DOHH2 (cell line): ENCODE measurements around the gene KCNIP3.

Experiments
- H3F3A ChIP-seq: fragments of 200-600 bp; sonication (generic), shearing (Covaris generic); 2 replicates; pipeline ENCODE4 v1.6.0; 2016; ENCODE audit warnings: antibody characterized with exemption, mild to moderate bottlenecking; ENCODE audit not compliant: control insufficient read depth, insufficient read depth
- H3K27ac ChIP-seq: fragments of 200-600 bp; sonication (generic); 2 replicates; pipeline ENCODE4 v1.5.1; 2014; ENCODE audit warnings: low read depth, mild to moderate bottlenecking, low read length, moderate library complexity
- H3K27me3 ChIP-seq: fragments of 200-600 bp; sonication (generic); 2 replicates; pipeline ENCODE4 v1.6.1; 2014; ENCODE audit warnings: mild to moderate bottlenecking, low read length, mixed read lengths; ENCODE audit not compliant: control insufficient read depth
- H3K36me3 ChIP-seq: fragments of 200-600 bp; sonication (generic); 2 replicates; pipeline ENCODE4 v1.6.1; 2014; ENCODE audit warnings: mild to moderate bottlenecking, low read length, moderate library complexity, mixed read lengths; ENCODE audit not compliant: control insufficient read depth
- H3K4me1 ChIP-seq: fragments of 200-600 bp; sonication (generic); 2 replicates; pipeline ENCODE4 v1.6.1; 2014; ENCODE audit warnings: mild to moderate bottlenecking, low read length, mixed read lengths; ENCODE audit not compliant: control insufficient read depth
- H3K4me2 ChIP-seq: fragments of 200-600 bp; sonication (generic); 2 replicates; pipeline ENCODE4 v1.6.0; 2014; ENCODE audit warnings: mild to moderate bottlenecking, low read length, moderate library complexity
- H3K4me3 ChIP-seq: fragments of 200-600 bp; sonication (generic); 2 replicates; pipeline ENCODE4 v1.5.1; 2014; ENCODE audit warnings: mild to moderate bottlenecking, low read length, mixed read lengths
- H3K79me2 ChIP-seq: fragments of 200-600 bp; sonication (generic); 2 replicates; pipeline ENCODE4 v1.6.1; 2014; ENCODE audit warnings: mild to moderate bottlenecking, low read length, mixed read lengths; ENCODE audit not compliant: control insufficient read depth
- H3K9me2 ChIP-seq: fragments of 200-600 bp; sonication (generic); replicated peaks from 2 replicates; pipeline ENCODE4 v1.6.1; 2014; ENCODE audit warnings: mild to moderate bottlenecking, low read length, mixed read lengths; ENCODE audit not compliant: control insufficient read depth
- H3K9me3 ChIP-seq: fragments of 200-600 bp; sonication (generic); 2 replicates; pipeline ENCODE4 v1.6.1; 2014; ENCODE audit warnings: antibody characterized with exemption, low read length, mixed read lengths; ENCODE audit not compliant: control insufficient read depth, insufficient read depth
- H4K20me1 ChIP-seq: fragments of 200-600 bp; sonication (generic); 2 replicates; pipeline ENCODE4 v1.6.0; 2014; ENCODE audit warnings: low read depth, mild to moderate bottlenecking, antibody characterized with exemption, low read length, moderate library complexity; ENCODE audit not compliant: control insufficient read depth, insufficient read depth
- CTCF ChIP-seq: fragments of 200-600 bp; sonication (generic); IDR thresholded peaks from one replicate; pipeline ENCODE4 v1.5.1; 2014; ENCODE audit warnings: antibody characterized with exemption, mild to moderate bottlenecking, low read depth, low read length; ENCODE audit not compliant: poor library complexity, severe bottlenecking
- EZH2phosphoT487 ChIP-seq: fragments of 200-600 bp; sonication (generic); IDR thresholded peaks from 2 replicates; pipeline ENCODE4 v1.6.1; 2017; ENCODE audit warnings: borderline replicate concordance, mild to moderate bottlenecking, antibody characterized with exemption, low read length, moderate library complexity, mixed read lengths

Gene KCNIP3

GRCh38 chr2:95349568-95350322 lies 52.6 kb downstream of the KCNIP3 start:
- Histone ChIP-seq H3K27ac (no peak overlapping the region), H3K27me3 (peaks cover 13% of the 10 kb centered on the region), H3K4me2 (no peak overlapping the region), H3K4me1 (no peaks in the 10 kb centered on the region), H4K20me1 (no peaks in the 10 kb centered on the region), H3K79me2 (no peaks in the 10 kb centered on the region), H3F3A (no peaks in the 10 kb centered on the region), H3K4me3 (no peak overlapping the region), H3K9me3 (no peaks in the 10 kb centered on the region), H3K9me2 (no peaks in the 10 kb centered on the region), H3K36me3 (no peaks in the 10 kb centered on the region)
- no peak for TF ChIP-seq EZH2phosphoT487
- TF ChIP-seq CTCF = no peak

DNA sequence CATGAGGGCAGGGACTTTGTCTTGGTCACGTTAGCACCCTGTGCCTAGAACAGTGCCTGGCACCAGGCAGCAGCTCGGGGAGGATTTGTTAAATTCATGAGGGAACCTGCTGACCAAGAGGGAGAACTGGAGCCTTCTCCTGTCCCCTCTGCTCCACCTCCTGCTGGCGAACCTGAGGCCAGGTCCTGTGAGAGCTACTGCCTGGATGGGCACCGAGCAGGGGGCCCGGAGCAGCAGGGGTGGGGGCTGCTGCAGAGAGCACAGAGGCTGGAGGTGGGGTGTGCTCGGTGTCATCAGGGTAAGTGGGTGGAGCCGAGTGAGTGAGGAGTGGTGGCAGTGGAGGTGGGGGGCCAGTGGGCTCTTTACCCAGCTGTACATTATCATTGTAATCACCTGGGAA lies 53.2 kb downstream of the KCNIP3 start:
- no peak overlapping the region for H3K4me2 ChIP-seq
- H3K9me2 ChIP-seq = no peaks in the 10 kb centered on the region
- no peaks in the 10 kb centered on the region for H4K20me1 ChIP-seq
- H3F3A ChIP-seq = no peaks in the 10 kb centered on the region
- no peaks in the 10 kb centered on the region for H3K79me2 ChIP-seq
- H3K27ac ChIP-seq = no peak overlapping the region
- H3K27me3 ChIP-seq = peaks cover 7% of the 10 kb centered on the region
- no peak overlapping the region for H3K4me3 ChIP-seq
- no peak for TF ChIP-seq EZH2phosphoT487
- TF ChIP-seq CTCF = no peak
- H3K36me3 ChIP-seq = no peaks in the 10 kb centered on the region
- H3K4me1 ChIP-seq = no peaks in the 10 kb centered on the region
- H3K9me3 ChIP-seq = no peaks in the 10 kb centered on the region

- no peaks in the 10 kb centered on the region for H4K20me1 ChIP-seq
- H3K79me2 ChIP-seq = no peaks in the 10 kb centered on the region
- H3K27me3 ChIP-seq = peaks cover 1% of the 10 kb centered on the region
- H3F3A ChIP-seq = no peaks in the 10 kb centered on the region
- no peak overlapping the region for H3K4me2 ChIP-seq
- no peak for TF ChIP-seq CTCF
- TF ChIP-seq EZH2phosphoT487 = no peak
- H3K9me3 ChIP-seq = no peaks in the 10 kb centered on the region
- H3K4me1 ChIP-seq = no peaks in the 10 kb centered on the region
- no peaks in the 10 kb centered on the region for H3K9me2 ChIP-seq
- H3K4me3 ChIP-seq = no peak overlapping the region
- no peaks in the 10 kb centered on the region for H3K36me3 ChIP-seq
- no peak overlapping the region for H3K27ac ChIP-seq
Measured at GRCh38 chr2:95350774-95351597, 53.8 kb downstream of the KCNIP3 start.
